HepG2 (cell line): ENCODE measurements around the gene MTA2. TPM values are rescaled to one million over a fixed set of nuclear protein-coding genes. Genes with fewer than 3 reads are reported as not detected.

Experiments
- ADNP ChIP-seq: sonication (generic); formaldehyde crosslinking; IDR thresholded peaks from 2 replicates; pipeline ENCODE4 v1.4.0; 2020; ENCODE audit warnings: missing genetic modification reagents
- ATRX ChIP-seq: sonication (generic); formaldehyde crosslinking; IDR thresholded peaks from 2 replicates; pipeline ENCODE4 v1.4.0; 2020; ENCODE audit warnings: missing genetic modification reagents, borderline replicate concordance
- CAMTA2 ChIP-seq: sonication (generic); formaldehyde crosslinking; IDR thresholded peaks from 2 replicates; pipeline ENCODE4 v1.4.0; 2020; ENCODE audit warnings: mild to moderate bottlenecking, missing genetic modification reagents, borderline replicate concordance
- CENPX ChIP-seq: sonication (generic); formaldehyde crosslinking; IDR thresholded peaks from 2 replicates; pipeline ENCODE4 v1.9.0; 2021; ENCODE audit warnings: mild to moderate bottlenecking, missing genetic modification reagents, moderate library complexity
- DNMT3B ChIP-seq: conservative IDR thresholded peaks from 2 replicates; pipeline ENCODE4 v1.6.1; 2016; ENCODE audit warnings: missing biosample characterization, control low read depth
- HIVEP1 ChIP-seq: sonication (generic); formaldehyde crosslinking; IDR thresholded peaks from 2 replicates; pipeline ENCODE4 v1.4.0; 2020; ENCODE audit warnings: mild to moderate bottlenecking, missing genetic modification reagents
- MATR3 ChIP-seq: sonication (generic); formaldehyde crosslinking; IDR thresholded peaks from 2 replicates; pipeline ENCODE4 v1.4.0; 2020; ENCODE audit warnings: missing genetic modification reagents
- MIER3 ChIP-seq: IDR thresholded peaks from 2 replicates; pipeline ENCODE4 v1.6.1; 2016; ENCODE audit warnings: missing compliant biosample characterization, borderline replicate concordance
- NFYC ChIP-seq: IDR thresholded peaks from 2 replicates; pipeline ENCODE4 v1.6.1; 2016; ENCODE audit warnings: missing genetic modification reagents, missing compliant biosample characterization
- RAD21 ChIP-seq: fragments of 450-650 bp; formaldehyde crosslinking; IDR thresholded peaks from 2 replicates; pipeline ENCODE4 v1.5.0; 2020; ENCODE audit warnings: mild to moderate bottlenecking
- SYNCRIP ChIP-seq: fragments of 200-400 bp; formaldehyde crosslinking; IDR thresholded peaks from 2 replicates; pipeline ENCODE4 v1.6.1; 2018; ENCODE audit warnings: mild to moderate bottlenecking, low read depth, low read length; ENCODE audit not compliant: insufficient read depth
- ZC3H13 ChIP-seq: sonication (generic); formaldehyde crosslinking; IDR thresholded peaks from 2 replicates; pipeline ENCODE4 v1.8.1; 2023; ENCODE audit warnings: mild to moderate bottlenecking, missing genetic modification reagents, moderate library complexity
- ZFP82 ChIP-seq: sonication (generic); formaldehyde crosslinking; IDR thresholded peaks from 2 replicates; pipeline ENCODE4 v1.5.1; 2020; ENCODE audit warnings: mild to moderate bottlenecking, missing genetic modification reagents, borderline replicate concordance
- ZKSCAN1 ChIP-seq: fragments of 150-350 bp; IDR thresholded peaks from 2 replicates; pipeline ENCODE4 v1.6.1; 2014; ENCODE audit warnings: low read length
- ZNF337 ChIP-seq: sonication (generic); formaldehyde crosslinking; IDR thresholded peaks from 2 replicates; pipeline ENCODE4 v1.5.1; 2020; ENCODE audit warnings: missing genetic modification reagents, low read depth, mild to moderate bottlenecking, borderline replicate concordance
- ZNF572 ChIP-seq: sonication (generic); formaldehyde crosslinking; IDR thresholded peaks from 2 replicates; pipeline ENCODE4 v1.5.1; 2020; ENCODE audit warnings: mild to moderate bottlenecking, missing genetic modification reagents
- ZNF724P ChIP-seq: sonication (generic); formaldehyde crosslinking; IDR thresholded peaks from 2 replicates; pipeline ENCODE4 v1.8.0; 2022; ENCODE audit warnings: missing genetic modification reagents, borderline replicate concordance
- polyA plus RNA-seq, 8 experiments: library from polyadenylated mRNA; depleted of rRNA in 3 of 8; stranded (reverse) in 7 of 8; unstranded in 1 of 8; fragments of >200 nt; fragmentation: Illumina TruSeq in 4 of 8; extraction: Trizol in 4 of 8; gene quantifications; 2 replicates each; pipeline versions ENCODE4 v1.2.1 to v1.2.3, GENCODE V29; 2011 to 2016; ENCODE audit warnings: low read depth in 4 of 8, missing spikeins in 1 of 8, mixed read lengths in 1 of 8; ENCODE audit not compliant: insufficient read depth in 1 of 8
- total RNA-seq, 5 experiments: library from RNA; depleted of rRNA; stranded (reverse); fragments of >200 nt; fragmentation: Illumina TruSeq; extraction: Trizol; gene quantifications; 2 replicates each; pipeline ENCODE4 v1.2.3, GENCODE V29; 2016; ENCODE audit warnings: low read depth in 1 of 5
- TF ChIP-seq, protein P1 (sequence below): IDR thresholded peaks from 2 replicates; pipeline ENCODE4 v1.6.1; 2018; ENCODE audit warnings: missing genetic modification reagents
- TF ChIP-seq, protein P2 (sequence below): sonication (generic); formaldehyde crosslinking; IDR thresholded peaks from 2 replicates; pipeline ENCODE4 v1.5.0; 2020; ENCODE audit warnings: mild to moderate bottlenecking, missing genetic modification reagents, borderline replicate concordance
- TF ChIP-seq, protein P3 (sequence below): IDR thresholded peaks from 2 replicates; pipeline ENCODE4 v1.6.1; 2016; ENCODE audit warnings: low read depth, borderline replicate concordance
- TF ChIP-seq, protein P4 (sequence below): sonication (generic); formaldehyde crosslinking; IDR thresholded peaks from 2 replicates; pipeline ENCODE4 v1.4.0; 2020; ENCODE audit warnings: missing genetic modification reagents, mild to moderate bottlenecking, borderline replicate concordance
- TF ChIP-seq, protein P5 (sequence below): sonication (generic); formaldehyde crosslinking; IDR thresholded peaks from 2 replicates; pipeline ENCODE4 v1.8.1; 2023; ENCODE audit warnings: missing genetic modification reagents, inconsistent platforms, borderline replicate concordance

The MTA2 gene
- total and polyA plus RNA-seq, 2 of the 13 experiments (the other 11 are each of a cell fraction or from before 2014, with no cell fraction given), result 14.0 to 70.0 TPM

DNA sequence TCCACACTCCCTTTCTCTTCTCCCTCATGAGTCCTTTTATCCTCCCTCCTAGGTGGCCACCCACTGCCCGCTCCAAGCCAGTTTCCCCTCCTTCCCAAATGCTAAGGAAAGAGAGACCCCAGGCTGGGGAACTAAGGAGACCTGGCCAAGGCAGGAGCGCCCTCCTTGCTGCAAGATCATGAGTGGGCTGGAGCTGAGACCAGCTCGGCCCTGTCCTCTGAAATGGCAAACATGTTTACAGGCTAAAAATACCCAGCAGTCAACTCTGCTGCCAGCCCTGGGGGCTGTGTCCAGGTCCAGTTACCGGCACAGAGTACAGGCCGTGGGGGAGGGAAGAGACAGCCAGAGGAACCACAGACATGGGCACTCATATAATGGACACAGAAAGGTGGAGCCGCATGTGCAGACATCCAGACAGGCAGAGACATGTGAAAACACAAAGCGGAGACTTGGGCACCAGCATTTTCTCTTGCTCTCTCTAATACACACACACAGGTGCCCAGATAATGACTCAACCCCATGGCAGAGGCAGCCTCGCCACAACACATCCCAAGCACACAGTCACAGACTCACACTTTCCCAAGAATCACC lies 53.9 kb downstream of the MTA2 start (continued):
- TF ChIP-seq, protein P1, sequence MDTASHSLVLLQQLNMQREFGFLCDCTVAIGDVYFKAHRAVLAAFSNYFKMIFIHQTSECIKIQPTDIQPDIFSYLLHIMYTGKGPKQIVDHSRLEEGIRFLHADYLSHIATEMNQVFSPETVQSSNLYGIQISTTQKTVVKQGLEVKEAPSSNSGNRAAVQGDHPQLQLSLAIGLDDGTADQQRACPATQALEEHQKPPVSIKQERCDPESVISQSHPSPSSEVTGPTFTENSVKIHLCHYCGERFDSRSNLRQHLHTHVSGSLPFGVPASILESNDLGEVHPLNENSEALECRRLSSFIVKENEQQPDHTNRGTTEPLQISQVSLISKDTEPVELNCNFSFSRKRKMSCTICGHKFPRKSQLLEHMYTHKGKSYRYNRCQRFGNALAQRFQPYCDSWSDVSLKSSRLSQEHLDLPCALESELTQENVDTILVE (CRISPR knock-in tag), result no peak
- TF ChIP-seq, protein P2, sequence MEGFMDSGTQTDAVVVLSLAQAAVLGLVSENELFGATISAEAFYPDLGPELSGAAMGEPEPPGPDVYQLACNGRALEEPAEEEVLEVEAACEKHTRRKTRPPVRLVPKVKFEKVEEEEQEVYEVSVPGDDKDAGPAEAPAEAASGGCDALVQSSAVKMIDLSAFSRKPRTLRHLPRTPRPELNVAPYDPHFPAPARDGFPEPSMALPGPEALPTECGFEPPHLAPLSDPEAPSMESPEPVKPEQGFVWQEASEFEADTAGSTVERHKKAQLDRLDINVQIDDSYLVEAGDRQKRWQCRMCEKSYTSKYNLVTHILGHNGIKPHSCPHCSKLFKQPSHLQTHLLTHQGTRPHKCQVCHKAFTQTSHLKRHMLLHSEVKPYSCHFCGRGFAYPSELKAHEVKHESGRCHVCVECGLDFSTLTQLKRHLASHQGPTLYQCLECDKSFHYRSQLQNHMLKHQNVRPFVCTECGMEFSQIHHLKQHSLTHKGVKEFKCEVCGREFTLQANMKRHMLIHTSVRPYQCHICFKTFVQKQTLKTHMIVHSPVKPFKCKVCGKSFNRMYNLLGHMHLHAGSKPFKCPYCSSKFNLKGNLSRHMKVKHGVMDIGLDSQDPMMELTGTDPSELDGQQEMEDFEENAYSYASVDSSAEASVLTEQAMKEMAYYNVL (CRISPR knock-in tag), result no peak
- TF ChIP-seq ADNP (CRISPR knock-in tag) (no peak), MATR3 (CRISPR knock-in tag) (no peak), ZKSCAN1 (no peak), NFYC (CRISPR knock-in tag) (no peak), ZNF724P (CRISPR knock-in tag) (no peak), ZNF572 (CRISPR knock-in tag) (no peak), DNMT3B (CRISPR knock-in tag) (no peak), RAD21 (CRISPR knock-in tag) (no peak), HIVEP1 (CRISPR knock-in tag) (no peak; the same call in 1 of the 2 replicates), CAMTA2 (CRISPR knock-in tag) (no peak), CENPX (CRISPR knock-in tag) (no peak), ZFP82 (no peak), SYNCRIP (no peak), ZC3H13 (no peak), ZNF337 (CRISPR knock-in tag) (0 out of 2 replicates have a peak, but pooled peaks have one; percentile 33), MIER3 (CRISPR knock-in tag) (0 out of 2 replicates have a peak, but pooled peaks have one; percentile 33), ATRX (CRISPR knock-in tag) (no peak)
- TF ChIP-seq, protein P3, sequence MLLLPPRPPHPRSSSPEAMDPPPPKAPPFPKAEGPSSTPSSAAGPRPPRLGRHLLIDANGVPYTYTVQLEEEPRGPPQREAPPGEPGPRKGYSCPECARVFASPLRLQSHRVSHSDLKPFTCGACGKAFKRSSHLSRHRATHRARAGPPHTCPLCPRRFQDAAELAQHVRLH (CRISPR knock-in tag), result no peak
- TF ChIP-seq, protein P4, sequence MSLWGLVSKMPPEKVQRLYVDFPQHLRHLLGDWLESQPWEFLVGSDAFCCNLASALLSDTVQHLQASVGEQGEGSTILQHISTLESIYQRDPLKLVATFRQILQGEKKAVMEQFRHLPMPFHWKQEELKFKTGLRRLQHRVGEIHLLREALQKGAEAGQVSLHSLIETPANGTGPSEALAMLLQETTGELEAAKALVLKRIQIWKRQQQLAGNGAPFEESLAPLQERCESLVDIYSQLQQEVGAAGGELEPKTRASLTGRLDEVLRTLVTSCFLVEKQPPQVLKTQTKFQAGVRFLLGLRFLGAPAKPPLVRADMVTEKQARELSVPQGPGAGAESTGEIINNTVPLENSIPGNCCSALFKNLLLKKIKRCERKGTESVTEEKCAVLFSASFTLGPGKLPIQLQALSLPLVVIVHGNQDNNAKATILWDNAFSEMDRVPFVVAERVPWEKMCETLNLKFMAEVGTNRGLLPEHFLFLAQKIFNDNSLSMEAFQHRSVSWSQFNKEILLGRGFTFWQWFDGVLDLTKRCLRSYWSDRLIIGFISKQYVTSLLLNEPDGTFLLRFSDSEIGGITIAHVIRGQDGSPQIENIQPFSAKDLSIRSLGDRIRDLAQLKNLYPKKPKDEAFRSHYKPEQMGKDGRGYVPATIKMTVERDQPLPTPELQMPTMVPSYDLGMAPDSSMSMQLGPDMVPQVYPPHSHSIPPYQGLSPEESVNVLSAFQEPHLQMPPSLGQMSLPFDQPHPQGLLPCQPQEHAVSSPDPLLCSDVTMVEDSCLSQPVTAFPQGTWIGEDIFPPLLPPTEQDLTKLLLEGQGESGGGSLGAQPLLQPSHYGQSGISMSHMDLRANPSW, result no peak
- TF ChIP-seq, protein P5, sequence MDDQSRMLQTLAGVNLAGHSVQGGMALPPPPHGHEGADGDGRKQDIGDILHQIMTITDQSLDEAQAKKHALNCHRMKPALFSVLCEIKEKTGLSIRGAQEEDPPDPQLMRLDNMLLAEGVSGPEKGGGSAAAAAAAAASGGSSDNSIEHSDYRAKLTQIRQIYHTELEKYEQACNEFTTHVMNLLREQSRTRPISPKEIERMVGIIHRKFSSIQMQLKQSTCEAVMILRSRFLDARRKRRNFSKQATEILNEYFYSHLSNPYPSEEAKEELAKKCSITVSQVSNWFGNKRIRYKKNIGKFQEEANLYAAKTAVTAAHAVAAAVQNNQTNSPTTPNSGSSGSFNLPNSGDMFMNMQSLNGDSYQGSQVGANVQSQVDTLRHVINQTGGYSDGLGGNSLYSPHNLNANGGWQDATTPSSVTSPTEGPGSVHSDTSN (CRISPR knock-in tag), result no peak
